ENCODE results near the gene ARID5B. TPM values are rescaled to one million over a fixed set of nuclear protein-coding genes. Genes with fewer than 3 reads are reported as not detected.

The ARID5B gene
- total RNA-seq, 3 donors from 2014 or later: 21.9 to 34.1 (median 22.4) TPM

- Histone ChIP-seq H3K4me3 (no peak overlapping the region), H3K4me1 (ENCODE audit: low read depth) (no peaks in the 10 kb centered on the region), H3K36me3 (ENCODE audit: low read depth) (no peaks in the 10 kb centered on the region), H3K9me3 (no peaks in the 10 kb centered on the region)
- ATAC-seq (no peak), DNase-seq (no peak)
- no peak for TF ChIP-seq CTCF (IDR thresholded peaks at IDR 0.05)
- intact Hi-C loops (cut with DNase I, micrococcal nuclease): no loop called here
These were observed 194.9 kb downstream of the ARID5B start for GRCh38 chr10:62096256-62096933.

- intact Hi-C loops (cut with DNase I, micrococcal nuclease): no loop called here
- Histone ChIP-seq H3K4me1 (ENCODE audit: low read depth) (no peaks in the 10 kb centered on the region), H3K4me3 (no peak overlapping the region), H3K9me3 (no peaks in the 10 kb centered on the region), H3K36me3 (ENCODE audit: low read depth) (no peaks in the 10 kb centered on the region)
- TF ChIP-seq CTCF (IDR thresholded peaks at IDR 0.05): no peak
- no peak for DNase-seq
- no peak for ATAC-seq
These were observed 197.0 kb downstream of the ARID5B start for GRCh38 chr10:62098278-62099121.

- TF ChIP-seq CTCF (IDR thresholded peaks at IDR 0.05): no peak
- no peak for DNase-seq
These were observed 197.8 kb downstream of the ARID5B start for GRCh38 chr10:62099299-62099698.

GRCh38 chr10:62103857-62104256 lies 202.4 kb downstream of the ARID5B start:
- no peaks in the 10 kb centered on the region for H3K36me3 ChIP-seq (ENCODE audit: low read depth)
- no peaks in the 10 kb centered on the region for H3K9me3 ChIP-seq
- TF ChIP-seq CTCF (IDR thresholded peaks at IDR 0.05): no peak
- no peak overlapping the region for H3K4me3 ChIP-seq
- ATAC-seq (no peak), DNase-seq (no peak)
- no peaks in the 10 kb centered on the region for H3K4me1 ChIP-seq (ENCODE audit: low read depth)
- intact Hi-C loops (cut with DNase I, micrococcal nuclease): no loop called here

More at GRCh38 chr10:62099299-62099698, 197.8 kb downstream of the ARID5B start:
- no peak overlapping the region for H3K4me3 ChIP-seq
- intact Hi-C loops (cut with DNase I, micrococcal nuclease): no loop called here
- H3K4me1 ChIP-seq (ENCODE audit: low read depth): no peaks in the 10 kb centered on the region
- H3K9me3 ChIP-seq: no peaks in the 10 kb centered on the region
- no peaks in the 10 kb centered on the region for H3K36me3 ChIP-seq (ENCODE audit: low read depth)
- ATAC-seq: no peak

- intact Hi-C loops (cut with DNase I, micrococcal nuclease): no loop called here
- H3K4me1 ChIP-seq (ENCODE audit: low read depth): no peaks in the 10 kb centered on the region
- ATAC-seq (no peak), DNase-seq (no peak)
- TF ChIP-seq CTCF (IDR thresholded peaks at IDR 0.05): no peak
- H3K9me3 ChIP-seq: no peaks in the 10 kb centered on the region
- H3K36me3 ChIP-seq (ENCODE audit: low read depth): no peaks in the 10 kb centered on the region
- H3K4me3 ChIP-seq: no peak overlapping the region
These were observed 205.5 kb downstream of the ARID5B start for GRCh38 chr10:62106929-62107519.

All from mucosa of descending colon (tissue), 3 donors.